IMR-90 (cell line): ENCODE data around the gene MBIP. TPM values are rescaled to one million over a fixed set of nuclear protein-coding genes. Genes with fewer than 3 reads are reported as not detected.
"Not testable (repeated sequence)": the region's sequence is repeated elsewhere in the genome, so short reads cannot be mapped to it uniquely, and the experiment has no call there.

Source experiments
- ATAC-seq: fragments of 200-7000 bp; cut with Tn5 transposase; 2 replicates; pipeline ENCODE4 v1.9.1; 2020; ENCODE audit warnings: low read depth, mild to moderate bottlenecking, moderate library complexity
- BruUV-seq: library from RNA; stranded (reverse); fragments of 400-500 nt; replicated peaks from 2 replicates; lab custom pipeline; 2021; lab: Mats Ljungman, UMichigan
- CTCF ChIA-PET: fragments of 300-600 bp; formaldehyde crosslinking; extraction: SDS; loops from one replicate; lab custom pipeline; 2021; ENCODE audit warnings: antibody characterized with exemption; lab: Yijun Ruan, JAX
- POLR2A ChIA-PET: fragments of 300-600 bp; sonication (Branson Sonifier 250); formaldehyde crosslinking; loops from one replicate; lab custom pipeline; 2022; ENCODE audit warnings: antibody characterized with exemption; ENCODE audit not compliant: unreplicated experiment; lab: Charles Lee
- DNase-seq: peaks from one replicate; pipeline ENCODE4 v3.0.0; 2013
- H2AFZ ChIP-seq: replicated peaks from 2 replicates; pipeline ENCODE3; 2013; ENCODE audit warnings: low read length, mild to moderate bottlenecking; ENCODE audit not compliant: poor library complexity
- H2AK5ac ChIP-seq: 2 replicates; pipeline ENCODE4 v1.6.1; 2013; ENCODE audit warnings: low read depth, low read length, inconsistent platforms
- H2AK9ac ChIP-seq: replicated peaks from 2 replicates; pipeline ENCODE3; 2013; ENCODE audit warnings: mild to moderate bottlenecking, low read depth, low read length, moderate library complexity; ENCODE audit not compliant: poor library complexity
- H2BK120ac ChIP-seq: 2 replicates; pipeline ENCODE4 v1.6.1; 2013; ENCODE audit warnings: low read depth, low read length, inconsistent platforms
- H2BK15ac ChIP-seq: 3 replicates; pipeline ENCODE4 v1.6.1; 2013; ENCODE audit warnings: low read depth, low read length, inconsistent platforms
- H2BK20ac ChIP-seq: 2 replicates; pipeline ENCODE4 v1.6.1; 2013; ENCODE audit warnings: low read depth, mild to moderate bottlenecking, inconsistent platforms, low read length, moderate library complexity
- H2BK5ac ChIP-seq: 2 replicates; pipeline ENCODE4 v1.6.1; 2013; ENCODE audit warnings: mild to moderate bottlenecking, low read depth, low read length, inconsistent platforms; ENCODE audit not compliant: poor library complexity, severe bottlenecking
- H3K14ac ChIP-seq: replicated peaks from 2 replicates; pipeline ENCODE4 v1.6.1; 2013; ENCODE audit warnings: low read depth, low read length, inconsistent platforms
- H3K18ac ChIP-seq: 2 replicates; pipeline ENCODE4 v1.6.1; 2013; ENCODE audit warnings: low read depth, low read length, control low read depth
- H3K23ac ChIP-seq: 2 replicates; pipeline ENCODE4 v1.6.1; 2013; ENCODE audit warnings: low read depth, low read length, inconsistent platforms
- H3K27ac ChIP-seq: 2 replicates; pipeline ENCODE4 v1.5.1; 2013; ENCODE audit warnings: mild to moderate bottlenecking, control low read depth, low read length; ENCODE audit not compliant: insufficient read depth
- H3K27me3 ChIP-seq: 2 replicates; pipeline ENCODE4 v1.6.1; 2013; ENCODE audit warnings: low read length; ENCODE audit not compliant: control insufficient read depth, insufficient read depth
- H3K36me3 ChIP-seq: 2 replicates; pipeline ENCODE4 v1.6.1; 2013; ENCODE audit warnings: low read length, mixed read lengths; ENCODE audit not compliant: control insufficient read depth, insufficient read depth
- H3K4ac ChIP-seq: 2 replicates; pipeline ENCODE4 v1.6.1; 2013; ENCODE audit warnings: low read depth, low read length, inconsistent platforms
- H3K4me1 ChIP-seq: 2 replicates; pipeline ENCODE4 v1.6.1; 2013; ENCODE audit warnings: low read length, mixed read lengths; ENCODE audit not compliant: control insufficient read depth, insufficient read depth
- H3K4me2 ChIP-seq: 2 replicates; pipeline ENCODE4 v1.6.1; 2013; ENCODE audit warnings: low read depth, mild to moderate bottlenecking, control low read depth, low read length, moderate library complexity
- H3K4me3 ChIP-seq: 2 replicates; pipeline ENCODE4 v1.5.1; 2013; ENCODE audit warnings: low read depth, mild to moderate bottlenecking, control low read depth, low read length, moderate library complexity; ENCODE audit not compliant: insufficient read depth
- H3K56ac ChIP-seq: 2 replicates; pipeline ENCODE4 v1.6.1; 2013; ENCODE audit warnings: low read length, inconsistent platforms; ENCODE audit not compliant: insufficient read depth; ENCODE audit errors: extremely low read depth
- H3K79me1 ChIP-seq, 2 experiments: 2 replicates each; pipeline ENCODE4 v1.6.1; 2013; ENCODE audit warnings: low read length in 2 of 2, inconsistent platforms in 1 of 2, low read depth in 1 of 2
- H3K9ac ChIP-seq: 2 replicates; pipeline ENCODE4 v1.6.1; 2013; ENCODE audit warnings: low read depth, low read length, control low read depth
- H3K9me1 ChIP-seq: 2 replicates; pipeline ENCODE4 v1.6.1; 2013; ENCODE audit warnings: low read length, inconsistent platforms; ENCODE audit not compliant: insufficient read depth
- H3K9me3 ChIP-seq: 2 replicates; pipeline ENCODE4 v1.6.1; 2013; ENCODE audit warnings: low read length; ENCODE audit not compliant: control insufficient read depth, insufficient read depth
- H4K20me1 ChIP-seq: 2 replicates; pipeline ENCODE4 v1.6.1; 2013; ENCODE audit warnings: low read length, inconsistent platforms; ENCODE audit not compliant: insufficient read depth
- H4K5ac ChIP-seq: 2 replicates; pipeline ENCODE4 v1.6.1; 2013; ENCODE audit warnings: mild to moderate bottlenecking, low read depth, low read length, control low read depth
- H4K8ac ChIP-seq, 2 experiments: 2 replicates each; pipeline ENCODE4 v1.6.1; 2013; ENCODE audit warnings: low read depth in 2 of 2, low read length in 2 of 2, control low read depth in 1 of 2, inconsistent platforms in 1 of 2
- H4K91ac ChIP-seq: 2 replicates; pipeline ENCODE4 v1.6.1; 2013; ENCODE audit warnings: low read depth, low read length, inconsistent platforms; ENCODE audit not compliant: insufficient read depth
- CHD1 ChIP-seq: IDR thresholded peaks from 2 replicates; pipeline ENCODE4 v1.6.1; 2012; ENCODE audit warnings: low read depth, low read length, improper control_type of control experiment
- RFX5 ChIP-seq: IDR thresholded peaks from 2 replicates; pipeline ENCODE4 v1.8.0; 2012; ENCODE audit warnings: low read depth, mild to moderate bottlenecking, low read length, moderate library complexity
- WGBS, 2 experiments: methylation state at CpG; one replicate each; pipeline versions ENCODE4 v1.1.5 to v1.1.7; 2013; ENCODE audit warnings: missing lambda C conversion rate in 2 of 2; ENCODE audit not compliant: insufficient read length in 1 of 2; ENCODE audit errors: extremely low coverage in 2 of 2; 5-methylcytosine and 5-hydroxymethylcytosine counted together
- dilution Hi-C: fragments of 300-500 bp; cut with HindIII; formaldehyde crosslinking; loops from one replicate; pipeline ENCODE4 v1.14.3; 2018; ENCODE audit warnings: low sequenced_read_pairs; ENCODE audit not compliant: unreplicated experiment
- in situ Hi-C: fragments of 300-500 bp; cut with MboI; formaldehyde crosslinking; loops from 3 replicates; pipeline ENCODE4 v1.14.3; 2019; ENCODE audit warnings: low sequenced_read_pairs, inconsistent platforms, mixed read lengths
- intact Hi-C: fragments of 100-400 bp; cut with micrococcal nuclease; formaldehyde crosslinking; loops from 2 replicates; pipeline ENCODE4 v1.10.0; 2022
- polyA plus RNA-seq, 3 experiments: library from polyadenylated mRNA; depleted of rRNA; stranded (reverse); fragments of >200 nt; gene quantifications; 2 replicates each; pipeline ENCODE4 v1.2.3, GENCODE V29; 2012; ENCODE audit warnings: low replicate concordance in 1 of 3
- total RNA-seq: library from RNA; depleted of rRNA; stranded (reverse); fragments of >200 nt; gene quantifications from 2 replicates; pipeline ENCODE4 v1.2.3, GENCODE V29; 2012
- TF ChIP-seq, protein P1 (sequence below): fragments of 150-350 bp; IDR thresholded peaks from 2 replicates; pipeline ENCODE4 v1.6.1; 2016; ENCODE audit warnings: low read depth, mild to moderate bottlenecking, low read length, moderate library complexity, borderline replicate concordance

The MBIP gene
- total and polyA plus RNA-seq, 2 of the 4 experiments (the other 2 are of a cell fraction): 9.3 to 17.4 TPM

DNA sequence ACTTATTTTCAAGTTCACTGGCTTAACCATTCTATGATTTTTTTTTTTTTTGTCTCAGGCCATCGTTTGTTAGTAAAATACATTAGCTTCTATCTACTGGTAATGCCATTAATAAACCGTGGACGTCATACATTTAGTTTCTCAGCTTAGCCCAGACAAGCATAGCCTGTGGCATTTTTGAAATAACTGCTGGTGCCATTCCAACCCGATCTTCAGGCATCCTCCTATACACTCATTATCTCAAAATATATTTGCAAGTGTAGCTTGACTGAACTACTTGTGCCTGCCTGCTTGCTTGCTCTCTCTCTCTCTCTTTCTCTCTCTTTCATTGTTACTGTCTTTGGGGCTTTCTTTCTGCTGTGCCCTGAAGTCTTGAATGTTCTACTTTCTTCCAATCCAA, 12.7 kb upstream of the MBIP start:
- BruUV-seq: no TSS peak
- Histone ChIP-seq H4K5ac (no peak overlapping the region), H3K18ac (no peak overlapping the region), H2BK120ac (no peak overlapping the region), H4K8ac (no peak overlapping the region), H3K27me3 (peaks cover 3% of the 10 kb centered on the region), H2BK15ac (no peak overlapping the region), H3K79me1 (no peaks in the 10 kb centered on the region), H4K20me1 (no peaks in the 10 kb centered on the region), H2AK9ac (no peak overlapping the region), H3K9me1 (no peaks in the 10 kb centered on the region), H3K9ac (no peak overlapping the region), H3K23ac (no peak overlapping the region), H3K14ac (no peak overlapping the region), H2BK5ac (no peak overlapping the region), H3K27ac (no peak overlapping the region), H3K4me1 (no peaks in the 10 kb centered on the region), H2AFZ (no peak overlapping the region), H3K9me3 (no peaks in the 10 kb centered on the region), H3K4me3 (no peak overlapping the region), H2AK5ac (no peak overlapping the region), H2BK20ac (no peak overlapping the region), H3K4ac (no peak overlapping the region), H3K4me2 (no peak overlapping the region), H4K91ac (no peak overlapping the region), H3K56ac (no peak overlapping the region), H3K36me3 (no peaks in the 10 kb centered on the region)
- CTCF ChIA-PET: no interaction called here
- no peak for TF ChIP-seq RFX5
- TF ChIP-seq CHD1: no peak
- TF ChIP-seq, protein P1, sequence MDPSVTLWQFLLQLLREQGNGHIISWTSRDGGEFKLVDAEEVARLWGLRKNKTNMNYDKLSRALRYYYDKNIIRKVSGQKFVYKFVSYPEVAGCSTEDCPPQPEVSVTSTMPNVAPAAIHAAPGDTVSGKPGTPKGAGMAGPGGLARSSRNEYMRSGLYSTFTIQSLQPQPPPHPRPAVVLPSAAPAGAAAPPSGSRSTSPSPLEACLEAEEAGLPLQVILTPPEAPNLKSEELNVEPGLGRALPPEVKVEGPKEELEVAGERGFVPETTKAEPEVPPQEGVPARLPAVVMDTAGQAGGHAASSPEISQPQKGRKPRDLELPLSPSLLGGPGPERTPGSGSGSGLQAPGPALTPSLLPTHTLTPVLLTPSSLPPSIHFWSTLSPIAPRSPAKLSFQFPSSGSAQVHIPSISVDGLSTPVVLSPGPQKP: no peak
- dilution Hi-C loops: no loop called here
- no peak for ATAC-seq
- intact Hi-C loops: no loop called here
- in situ Hi-C loops: no loop called here
- DNase-seq: no peak
- POLR2A ChIA-PET: no interaction called here
- WGBS, 2 experiments: 58% methylated on average over 3 of the region's 4 CpGs; no CpG with 5 or more reads in 1 of the 2 experiments

DNA sequence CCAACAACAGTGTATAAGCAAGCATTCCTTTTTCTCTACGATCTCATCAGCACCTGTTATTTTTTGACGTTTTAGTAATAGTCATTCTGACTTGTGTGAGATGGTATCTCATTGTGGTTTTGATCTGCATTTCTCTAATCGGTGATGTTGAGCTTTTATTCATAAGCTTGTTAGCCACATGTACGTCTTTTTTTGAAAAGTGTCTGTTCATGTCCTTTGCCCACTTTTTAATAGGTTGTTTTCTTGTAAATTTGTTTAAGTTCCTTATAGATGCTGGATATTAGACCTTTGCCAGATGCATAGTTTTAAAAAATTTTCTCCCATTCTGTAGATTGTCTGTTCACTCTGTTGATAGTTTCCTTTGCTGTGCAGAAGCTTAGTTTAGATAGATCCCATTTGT, 7.1 kb upstream of the MBIP start:
- dilution Hi-C loops, H2BK15ac ChIP-seq, H4K5ac ChIP-seq, BruUV-seq, H3K14ac ChIP-seq, H3K9me1 ChIP-seq, H2AK9ac ChIP-seq, H3K18ac ChIP-seq, CTCF ChIA-PET, H3K79me1 ChIP-seq, H2BK120ac ChIP-seq, H3K4me1 ChIP-seq, H2BK5ac ChIP-seq, H4K8ac ChIP-seq, H3K27ac ChIP-seq, H3K23ac ChIP-seq, H3K9ac ChIP-seq, H2BK20ac ChIP-seq, H4K20me1 ChIP-seq, H4K91ac ChIP-seq, H2AFZ ChIP-seq, H2AK5ac ChIP-seq, H3K4me3 ChIP-seq, POLR2A ChIA-PET, H3K56ac ChIP-seq, in situ Hi-C loops, H3K4ac ChIP-seq, H3K9me3 ChIP-seq, H3K4me2 ChIP-seq, intact Hi-C loops, H3K36me3 ChIP-seq, H3K27me3 ChIP-seq, DNase-seq, ATAC-seq: not testable (repeated sequence)
- WGBS, 2 experiments: no CpG with 5 or more reads among the region's 4 CpGs
